Neural cell (in vitro differentiated cells): ENCODE data around the gene LPP. TPM values are rescaled to one million over a fixed set of nuclear protein-coding genes. Genes with fewer than 3 reads are reported as not detected.

Source experiments
- polyA plus RNA-seq: library from polyadenylated mRNA; depleted of rRNA; stranded (reverse); fragments of >200 nt; gene quantifications from 2 replicates; pipeline ENCODE4 v1.2.3, GENCODE V29; 2014
- small RNA-seq, 3 experiments: library from RNA; depleted of rRNA; stranded (forward); fragments of <200 nt; gene quantifications; one replicate each; pipeline ENCODE3, GENCODE V24; 2012

The LPP gene
- polyA plus RNA-seq, 1 donor from 2014 or later = 3.0 TPM

Small RNA genes lying within 50 kb of the gene (small RNA-seq; reads per million reads assigned to genes)
- 3,450 to 6,132 (median 5,958) reads per million in 3 experiments for gene MIR28
